Keratinocyte (primary cell): ENCODE results near the gene CINP. TPM values are rescaled to one million over a fixed set of nuclear protein-coding genes. Genes with fewer than 3 reads are reported as not detected.
"Not testable (repeated sequence)": the region's sequence is repeated elsewhere in the genome, so short reads cannot be mapped to it uniquely, and the experiment has no call there.

Experiments used
- DNase-seq: peaks from one replicate; pipeline ENCODE4 v3.0.0-alpha.2; 2011; ENCODE audit warnings: low read depth, missing footprints, low spot score
- FAIRE-seq: peaks from 2 replicates; lab custom pipeline; 2011; peaks lifted over from hg19 to GRCh38; lab: Jason Lieb, UNC
- H2AFZ ChIP-seq: 2 replicates; pipeline ENCODE4 v1.6.0; 2012; ENCODE audit warnings: low read length, control low read depth, inconsistent platforms; ENCODE audit not compliant: control insufficient read depth
- H3K27ac ChIP-seq: 2 replicates; pipeline ENCODE4 v1.5.1; 2011; ENCODE audit warnings: low read length; ENCODE audit not compliant: control insufficient read depth, insufficient read depth
- H3K27me3 ChIP-seq: 3 replicates; pipeline ENCODE4 v1.6.0; 2011; ENCODE audit warnings: low read length; ENCODE audit not compliant: control insufficient read depth, insufficient read depth; ENCODE audit errors: extremely low read depth
- H3K36me3 ChIP-seq, 2 experiments: 2 replicates in 1 of 2; 3 replicates in 1 of 2; pipeline ENCODE4 v1.5.1; 2011; ENCODE audit warnings: low read length in 2 of 2, mild to moderate bottlenecking in 1 of 2; ENCODE audit not compliant: control insufficient read depth in 2 of 2, insufficient read depth in 2 of 2; ENCODE audit errors: extremely low read depth in 1 of 2
- H3K4me1 ChIP-seq: 3 replicates; pipeline ENCODE4 v1.5.1; 2011; ENCODE audit warnings: low read length; ENCODE audit not compliant: control insufficient read depth, insufficient read depth; ENCODE audit errors: extremely low read depth
- H3K4me2 ChIP-seq: 3 replicates; pipeline ENCODE4 v1.6.0; 2011; ENCODE audit warnings: low read depth, low read length; ENCODE audit not compliant: control insufficient read depth, insufficient read depth; ENCODE audit errors: extremely low read depth
- H3K4me3 ChIP-seq, 3 experiments: fragments of 200-600 bp in 1 of 3; sonication (generic) in 1 of 3; 2 replicates in 2 of 3; 3 replicates in 1 of 3; pipeline ENCODE4 v1.5.1; 2011 to 2016; ENCODE audit warnings: low read length in 3 of 3, mild to moderate bottlenecking in 3 of 3, control low read depth in 2 of 3, inconsistent platforms in 1 of 3, low read depth in 1 of 3, mixed read lengths in 1 of 3, mixed run types in 1 of 3, moderate library complexity in 1 of 3; ENCODE audit not compliant: control insufficient read depth in 2 of 3, insufficient read depth in 2 of 3; ENCODE audit errors: extremely low read depth in 1 of 3
- H3K79me2 ChIP-seq: 2 replicates; pipeline ENCODE4 v1.6.0; 2012; ENCODE audit warnings: low read length; ENCODE audit not compliant: control insufficient read depth, insufficient read depth
- H3K9ac ChIP-seq: 3 replicates; pipeline ENCODE4 v1.6.0; 2011; ENCODE audit warnings: low read length; ENCODE audit not compliant: control insufficient read depth, insufficient read depth; ENCODE audit errors: extremely low read depth
- H3K9me1 ChIP-seq: 3 replicates; pipeline ENCODE4 v1.6.0; 2011; ENCODE audit warnings: low read length; ENCODE audit not compliant: control insufficient read depth, insufficient read depth; ENCODE audit errors: extremely low read depth
- H3K9me3 ChIP-seq: 2 replicates; pipeline ENCODE4 v1.5.1; 2012; ENCODE audit warnings: low read depth, low read length; ENCODE audit not compliant: control insufficient read depth
- H4K20me1 ChIP-seq: 3 replicates; pipeline ENCODE4 v1.6.0; 2011; ENCODE audit warnings: low read length; ENCODE audit not compliant: control insufficient read depth, insufficient read depth; ENCODE audit errors: extremely low read depth
- CTCF ChIP-seq, 3 experiments: IDR thresholded peaks in 1 of 3; conservative IDR thresholded peaks in 1 of 3; optimal IDR thresholded peaks in 1 of 3; 2 replicates in 2 of 3; 3 replicates in 1 of 3; pipeline versions ENCODE3 to v1.5.1; 2011; ENCODE audit warnings: low read length in 3 of 3, mild to moderate bottlenecking in 3 of 3, moderate library complexity in 2 of 3, control low read depth in 1 of 3, inconsistent platforms in 1 of 3; ENCODE audit not compliant: insufficient read depth in 2 of 3; ENCODE audit errors: extremely low read depth in 1 of 3
- EZH2 ChIP-seq: IDR thresholded peaks from one replicate; pipeline ENCODE4 v1.6.1; 2012; ENCODE audit warnings: inconsistent platforms, mild to moderate bottlenecking, low read length, moderate library complexity
- dilution Hi-C: fragments of 300-500 bp; cut with MboI; formaldehyde crosslinking; loops from one replicate; pipeline ENCODE4 v1.7.0; 2020; ENCODE audit warnings: low sequenced_read_pairs; ENCODE audit not compliant: extremely low pct_ligation_motif_present
- polyA plus RNA-seq, 5 experiments: library from polyadenylated mRNA; depleted of rRNA in 3 of 5; stranded (reverse) in 3 of 5; stranded (forward) in 1 of 5; unstranded in 1 of 5; fragments of >200 nt; gene quantifications; 1 replicate in 1 of 5; 2 replicates in 3 of 5; 3 replicates in 1 of 5; pipeline versions ENCODE4 v1.2.1 to v1.2.3, GENCODE V29; 2011 to 2012; ENCODE audit warnings: missing spikeins in 2 of 5, low read depth in 1 of 5, low replicate concordance in 1 of 5

Gene CINP
- polyA plus RNA-seq, 1 donor (not counting 4 experiments of a cell fraction or from before 2014, with no cell fraction given) = 49.3 TPM

- Histone ChIP-seq H3K9ac (peak within 1 kb of the TSS; percentile 83), H3K4me3 (peak within 1 kb of the TSS; percentile 77 to 87 (median 81)), H3K4me2 (peak within 1 kb of the TSS; percentile 81), H3K27me3 (no peaks in the 10 kb centered on the region), H3K36me3 (no peaks in the 10 kb centered on the region), H3K27ac (peak within 1 kb of the TSS; percentile 87), H3K4me1 (peaks cover 8% of the 10 kb centered on the region), H3K79me2 (peaks cover 39% of the 10 kb centered on the region), H2AFZ (peak within 1 kb of the TSS; percentile 86), H3K9me3 (no peaks in the 10 kb centered on the region), H4K20me1 (no peaks in the 10 kb centered on the region), H3K9me1 (no peaks in the 10 kb centered on the region)
- FAIRE-seq (peak; percentile 70), DNase-seq (peak; percentile 79)
- TF ChIP-seq EZH2 (no peak), CTCF (optimal IDR thresholded peaks at IDR 0.05 in 1 of 3, IDR thresholded peaks at IDR 0.05 in 1 of 3, conservative IDR thresholded peaks at IDR 0.05 in 1 of 3; ENCODE audit: extremely low read depth in 1 of 3, insufficient read depth in 2 of 3, low read length in 3 of 3) (no peak)
- dilution Hi-C loops = no loop called here
Measured at GRCh38 chr14:102304611-102305506, 57.8 kb downstream of the CINP start, which contains the start of gene MOK. Gene MOK (minus strand): TSS chr14:102305164. CDS start chr14:102304968, 196 bp downstream.

- DNase-seq = no peak
- Histone ChIP-seq H3K36me3 (no peaks in the 10 kb centered on the region), H3K4me3 (peak overlapping the region; percentile 77 to 87 (median 81)), H3K27ac (peak overlapping the region; percentile 87), H3K9me1 (no peaks in the 10 kb centered on the region), H3K9me3 (no peaks in the 10 kb centered on the region), H2AFZ (no peak overlapping the region), H3K4me1 (peaks cover 8% of the 10 kb centered on the region), H4K20me1 (no peaks in the 10 kb centered on the region), H3K4me2 (peak overlapping the region; percentile 80), H3K9ac (peak overlapping the region; percentile 83), H3K27me3 (no peaks in the 10 kb centered on the region), H3K79me2 (peaks cover 47% of the 10 kb centered on the region)
- no peak for TF ChIP-seq EZH2
- no peak for FAIRE-seq
- dilution Hi-C loops = no loop called here
Measured at GRCh38 chr14:102303664-102304063, 59.0 kb downstream of the CINP start.

GRCh38 chr14:102298303-102299070 lies 64.2 kb downstream of the CINP start:
- H3K27ac ChIP-seq, DNase-seq, H3K9me1 ChIP-seq, H3K4me1 ChIP-seq, H4K20me1 ChIP-seq, H3K27me3 ChIP-seq, H3K36me3 ChIP-seq, H2AFZ ChIP-seq, H3K9me3 ChIP-seq, H3K4me3 ChIP-seq, H3K9ac ChIP-seq, dilution Hi-C loops, H3K4me2 ChIP-seq: not testable (repeated sequence)
- H3K79me2 ChIP-seq = peaks cover 45% of the 10 kb centered on the region
- FAIRE-seq = peak; percentile 43
